Loucy (cell line): ENCODE results near the gene SLC39A10.

ENCODE experiments used
- H2AFZ ChIP-seq: fragments of 200-600 bp; sonication (generic); 2 replicates; pipeline ENCODE4 v1.6.0; 2016; ENCODE audit warnings: antibody characterized with exemption, mild to moderate bottlenecking, low read length, moderate library complexity
- H3F3A ChIP-seq: fragments of 200-600 bp; 2 replicates; pipeline ENCODE4 v1.6.0; 2016; ENCODE audit warnings: antibody characterized with exemption, low read depth, mild to moderate bottlenecking
- H3K27me3 ChIP-seq: fragments of 200-600 bp; sonication (generic); 2 replicates; pipeline ENCODE4 v1.6.1; 2014; ENCODE audit warnings: low read length, mild to moderate bottlenecking; ENCODE audit not compliant: insufficient read depth, poor library complexity, severe bottlenecking
- H3K36me3 ChIP-seq: fragments of 200-600 bp; sonication (generic); 2 replicates; pipeline ENCODE4 v1.6.1; 2016; ENCODE audit warnings: low read length; ENCODE audit not compliant: insufficient read depth
- H3K4me1 ChIP-seq: fragments of 200-600 bp; sonication (generic); 2 replicates; pipeline ENCODE4 v1.5.1; 2014; ENCODE audit warnings: low read length, mild to moderate bottlenecking; ENCODE audit not compliant: insufficient read depth, poor library complexity, severe bottlenecking
- H3K4me2 ChIP-seq: fragments of 200-600 bp; sonication (generic); 2 replicates; pipeline ENCODE4 v1.6.0; 2014; ENCODE audit warnings: antibody characterized with exemption, low read length, low read depth, mild to moderate bottlenecking; ENCODE audit not compliant: poor library complexity, severe bottlenecking
- H3K4me3 ChIP-seq: fragments of 200-600 bp; sonication (generic); 2 replicates; pipeline ENCODE4 v1.5.1; 2014; ENCODE audit warnings: low read length, mild to moderate bottlenecking, mixed read lengths; ENCODE audit not compliant: poor library complexity, severe bottlenecking
- H3K79me2 ChIP-seq: fragments of 200-600 bp; sonication (generic); 2 replicates; pipeline ENCODE4 v1.6.1; 2014; ENCODE audit warnings: low read length; ENCODE audit not compliant: insufficient read depth
- H3K9ac ChIP-seq: fragments of 200-600 bp; sonication (generic); 2 replicates; pipeline ENCODE4 v1.6.0; 2014; ENCODE audit warnings: mild to moderate bottlenecking, low read depth, low read length, moderate library complexity; ENCODE audit not compliant: poor library complexity, severe bottlenecking
- H3K9me2 ChIP-seq: fragments of 200-600 bp; sonication (generic); replicated peaks from 2 replicates; pipeline ENCODE4 v1.6.1; 2016; ENCODE audit warnings: low read depth, low read length, mixed read lengths
- H3K9me3 ChIP-seq: fragments of 200-600 bp; sonication (generic); 2 replicates; pipeline ENCODE4 v1.6.1; 2014; ENCODE audit warnings: mild to moderate bottlenecking, antibody characterized with exemption, low read length, low read depth; ENCODE audit not compliant: insufficient read depth
- H4K20me1 ChIP-seq: fragments of 200-600 bp; sonication (generic); 2 replicates; pipeline ENCODE4 v1.6.0; 2014; ENCODE audit warnings: antibody characterized with exemption, low read length, mild to moderate bottlenecking; ENCODE audit not compliant: insufficient read depth, poor library complexity, severe bottlenecking
- EZH2phosphoT487 ChIP-seq: fragments of 200-600 bp; IDR thresholded peaks from 2 replicates; pipeline ENCODE4 v1.6.1; 2018; ENCODE audit warnings: antibody characterized with exemption, mild to moderate bottlenecking, moderate library complexity, borderline replicate concordance
- TF ChIP-seq, protein P1 (sequence below): fragments of 200-600 bp; sonication (generic); conservative IDR thresholded peaks from 2 replicates; pipeline ENCODE4 v1.5.1; 2014; ENCODE audit warnings: mild to moderate bottlenecking, antibody characterized with exemption, low read length

The SLC39A10 gene

DNA sequence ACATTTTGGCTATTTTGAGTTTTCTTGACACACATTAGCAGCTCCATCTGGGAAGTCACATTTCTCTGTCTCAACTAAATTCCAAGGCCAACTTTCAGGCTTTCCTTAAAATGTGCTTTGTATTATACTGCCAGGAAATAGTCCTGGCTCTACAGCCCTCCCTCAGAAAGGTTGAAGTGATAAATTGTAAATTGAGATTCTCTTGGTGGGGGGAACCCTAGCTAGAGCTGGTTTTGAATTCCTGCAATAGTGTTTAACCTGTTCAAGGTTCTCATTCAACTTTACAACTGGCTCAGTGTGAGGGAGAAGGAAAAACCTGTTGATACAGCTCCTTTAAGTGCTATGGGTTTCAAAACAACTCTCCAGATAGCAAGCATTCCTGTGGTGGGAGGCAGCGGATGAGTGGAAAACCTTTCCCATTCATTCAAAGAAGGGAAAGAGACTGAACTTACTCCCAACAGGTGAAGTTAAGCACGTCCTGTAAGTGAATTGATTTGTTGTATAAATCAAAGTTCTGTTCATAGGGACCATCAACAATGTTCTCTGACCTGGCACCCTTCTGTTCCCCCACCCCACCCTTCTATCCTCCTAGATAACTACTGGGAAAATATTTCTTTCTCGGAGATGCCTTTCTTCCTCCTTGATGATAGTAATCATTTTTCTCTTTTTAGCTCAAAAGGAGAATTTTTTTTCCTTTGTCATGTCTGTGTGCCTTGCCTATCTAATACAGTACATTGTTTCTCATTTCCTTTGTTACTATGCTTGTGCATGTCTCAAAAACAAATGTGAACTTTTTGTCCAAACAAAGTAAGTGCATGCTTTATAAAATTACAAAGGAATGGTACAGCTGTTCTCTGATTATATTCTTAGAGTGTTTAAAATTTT is 44.2 kb upstream of the SLC39A10 start:
- H3K4me2 ChIP-seq, result no peak overlapping the region
- H3K36me3 ChIP-seq, result no peaks in the 10 kb centered on the region
- no peak overlapping the region for H3K9ac ChIP-seq
- H3K4me1 ChIP-seq, result no peaks in the 10 kb centered on the region
- no peak overlapping the region for H2AFZ ChIP-seq
- no peaks in the 10 kb centered on the region for H4K20me1 ChIP-seq
- H3K9me2 ChIP-seq, result no peaks in the 10 kb centered on the region
- no peak overlapping the region for H3K4me3 ChIP-seq
- H3F3A ChIP-seq, result no peaks in the 10 kb centered on the region
- no peaks in the 10 kb centered on the region for H3K9me3 ChIP-seq
- TF ChIP-seq, protein P1, sequence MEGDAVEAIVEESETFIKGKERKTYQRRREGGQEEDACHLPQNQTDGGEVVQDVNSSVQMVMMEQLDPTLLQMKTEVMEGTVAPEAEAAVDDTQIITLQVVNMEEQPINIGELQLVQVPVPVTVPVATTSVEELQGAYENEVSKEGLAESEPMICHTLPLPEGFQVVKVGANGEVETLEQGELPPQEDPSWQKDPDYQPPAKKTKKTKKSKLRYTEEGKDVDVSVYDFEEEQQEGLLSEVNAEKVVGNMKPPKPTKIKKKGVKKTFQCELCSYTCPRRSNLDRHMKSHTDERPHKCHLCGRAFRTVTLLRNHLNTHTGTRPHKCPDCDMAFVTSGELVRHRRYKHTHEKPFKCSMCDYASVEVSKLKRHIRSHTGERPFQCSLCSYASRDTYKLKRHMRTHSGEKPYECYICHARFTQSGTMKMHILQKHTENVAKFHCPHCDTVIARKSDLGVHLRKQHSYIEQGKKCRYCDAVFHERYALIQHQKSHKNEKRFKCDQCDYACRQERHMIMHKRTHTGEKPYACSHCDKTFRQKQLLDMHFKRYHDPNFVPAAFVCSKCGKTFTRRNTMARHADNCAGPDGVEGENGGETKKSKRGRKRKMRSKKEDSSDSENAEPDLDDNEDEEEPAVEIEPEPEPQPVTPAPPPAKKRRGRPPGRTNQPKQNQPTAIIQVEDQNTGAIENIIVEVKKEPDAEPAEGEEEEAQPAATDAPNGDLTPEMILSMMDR, result no peak
- TF ChIP-seq EZH2phosphoT487, result no peak
- H3K79me2 ChIP-seq, result no peaks in the 10 kb centered on the region
- H3K27me3 ChIP-seq, result no peaks in the 10 kb centered on the region

DNA sequence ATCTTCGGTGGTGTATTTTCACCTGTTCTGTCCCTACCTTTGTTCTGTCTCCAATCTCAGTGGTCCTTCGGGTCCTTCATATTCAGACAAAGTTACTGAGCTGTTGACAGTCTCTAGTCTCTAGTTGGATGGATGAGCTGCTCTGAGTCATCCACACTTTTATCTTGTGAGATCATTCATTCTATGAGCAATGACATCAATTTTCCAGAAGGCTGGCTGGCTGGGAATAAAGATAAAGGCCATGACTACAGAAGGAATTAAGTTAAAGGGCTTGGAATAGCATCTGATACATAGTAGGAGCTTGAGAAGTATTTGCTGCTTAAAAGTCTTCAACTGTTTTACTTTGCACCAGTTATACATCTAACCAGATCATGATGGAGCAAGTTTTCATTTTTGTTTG is 43.1 kb upstream of the SLC39A10 start:
- Histone ChIP-seq H3F3A (no peaks in the 10 kb centered on the region), H3K79me2 (no peaks in the 10 kb centered on the region), H3K9ac (no peak overlapping the region), H3K36me3 (no peaks in the 10 kb centered on the region), H3K27me3 (no peaks in the 10 kb centered on the region), H2AFZ (no peak overlapping the region), H4K20me1 (no peaks in the 10 kb centered on the region), H3K9me3 (no peaks in the 10 kb centered on the region), H3K4me3 (no peak overlapping the region), H3K4me1 (no peaks in the 10 kb centered on the region), H3K4me2 (no peak overlapping the region), H3K9me2 (no peaks in the 10 kb centered on the region)
- TF ChIP-seq EZH2phosphoT487, result no peak
- TF ChIP-seq, protein P1, result no peak

DNA sequence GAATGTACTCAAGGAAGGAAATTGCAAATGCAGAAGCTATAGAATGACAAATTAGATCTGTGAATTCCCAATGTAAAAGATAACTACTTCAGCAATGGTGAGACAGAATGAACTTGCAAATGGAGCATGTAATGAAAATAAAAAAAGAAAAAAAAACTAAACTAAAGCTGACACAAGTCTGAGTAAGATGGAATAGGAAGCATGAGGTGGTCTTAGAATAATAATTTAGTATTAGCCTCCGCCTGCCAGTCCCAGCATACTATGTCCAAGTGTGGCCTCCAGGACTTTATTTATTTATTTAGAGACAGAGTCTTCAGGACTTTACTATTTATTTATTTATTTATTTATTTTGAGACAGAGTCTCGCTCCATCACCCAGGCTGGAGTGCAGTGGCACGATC is 37.4 kb upstream of the SLC39A10 start:
- no peaks in the 10 kb centered on the region for H3K4me1 ChIP-seq
- no peaks in the 10 kb centered on the region for H3K36me3 ChIP-seq
- TF ChIP-seq EZH2phosphoT487, result no peak
- TF ChIP-seq, protein P1, result no peak
- no peaks in the 10 kb centered on the region for H3F3A ChIP-seq
- H3K27me3 ChIP-seq, result no peaks in the 10 kb centered on the region
- H3K79me2 ChIP-seq, result no peaks in the 10 kb centered on the region
- no peak overlapping the region for H3K4me3 ChIP-seq
- no peaks in the 10 kb centered on the region for H3K9me2 ChIP-seq
- H3K4me2 ChIP-seq, result no peak overlapping the region
- H3K9me3 ChIP-seq, result no peaks in the 10 kb centered on the region
- no peaks in the 10 kb centered on the region for H4K20me1 ChIP-seq
- H2AFZ ChIP-seq, result no peak overlapping the region
- H3K9ac ChIP-seq, result no peak overlapping the region
